GM12878 (cell line): Measurements from ENCODE around the gene COL27A1. TPM values are rescaled to one million over a fixed set of nuclear protein-coding genes. Genes with fewer than 3 reads are reported as not detected.

Experiments used
- ATAC-seq: fragments of 200-7000 bp; cut with Tn5 transposase; 3 replicates; pipeline ENCODE4 v1.9.1; 2020; ENCODE audit warnings: mild to moderate bottlenecking, moderate library complexity
- BruUV-seq: library from RNA; stranded (reverse); fragments of 400-500 nt; replicated peaks from 2 replicates; lab custom pipeline; 2021; lab: Mats Ljungman, UMichigan
- CTCF ChIA-PET: fragments of 300-600 bp; sonication (Branson Sonifier 250); formaldehyde crosslinking; extraction: SDS; loops from one replicate; lab custom pipeline; 2021; ENCODE audit warnings: inconsistent platforms; lab: Yijun Ruan, JAX
- POLR2A ChIA-PET: fragments of 350-600 bp; formaldehyde crosslinking; extraction: SDS; loops from one replicate; lab custom pipeline; 2021; ENCODE audit warnings: inconsistent platforms; lab: Charles Lee
- RAD21 ChIA-PET: fragments of 300-600 bp; sonication (Branson Sonifier 250); formaldehyde crosslinking; loops from one replicate; lab custom pipeline; 2023; ENCODE audit warnings: antibody characterized with exemption; ENCODE audit not compliant: unreplicated experiment; lab: Charles Lee
- SMC1A ChIA-PET: fragments of 300-600 bp; sonication (Branson Sonifier 250); formaldehyde crosslinking; loops from one replicate; lab custom pipeline; 2023; ENCODE audit not compliant: unreplicated experiment, uncharacterized antibody; lab: Charles Lee
- DNase-seq: peaks from one replicate; pipeline ENCODE4 v3.0.0-alpha.2; 2011; ENCODE audit warnings: low read depth, low spot score
- FAIRE-seq: peaks from 3 replicates; lab custom pipeline; 2011; peaks lifted over from hg19 to GRCh38; lab: Jason Lieb, UNC
- H2AFZ ChIP-seq: 2 replicates; pipeline ENCODE4 v1.6.0; 2011; ENCODE audit warnings: low read depth, low read length, control low read depth; ENCODE audit not compliant: control insufficient read depth
- H3K27ac ChIP-seq: 2 replicates; pipeline ENCODE4 v1.5.1; 2011; ENCODE audit warnings: control low read depth; ENCODE audit not compliant: control insufficient read depth, insufficient read depth
- H3K27me3 ChIP-seq, 2 experiments: replicated peaks in 1 of 2; 2 replicates each; pipeline versions ENCODE4 v1.6.0 to v1.6.1; 2011; ENCODE audit warnings: low read length in 1 of 2; ENCODE audit not compliant: control insufficient read depth in 2 of 2, insufficient read depth in 2 of 2
- H3K36me3 ChIP-seq, 2 experiments: 2 replicates each; pipeline ENCODE4 v1.5.1; 2011; ENCODE audit warnings: low read length in 1 of 2; ENCODE audit not compliant: control insufficient read depth in 2 of 2, insufficient read depth in 2 of 2
- H3K4me1 ChIP-seq: 2 replicates; pipeline ENCODE4 v1.6.1; 2011; ENCODE audit warnings: mild to moderate bottlenecking, low read length, moderate library complexity, mixed read lengths; ENCODE audit not compliant: control insufficient read depth, insufficient read depth
- H3K4me2 ChIP-seq: 2 replicates; pipeline ENCODE4 v1.6.0; 2011; ENCODE audit warnings: control low read depth; ENCODE audit not compliant: control insufficient read depth, insufficient read depth
- H3K4me3 ChIP-seq: fragments of 200-600 bp; sonication (generic); 2 replicates; pipeline ENCODE4 v1.5.1; 2016
- H3K79me2 ChIP-seq: 2 replicates; pipeline ENCODE4 v1.6.0; 2011; ENCODE audit warnings: low read length; ENCODE audit not compliant: control insufficient read depth, insufficient read depth
- H3K9ac ChIP-seq: 2 replicates; pipeline ENCODE4 v1.8.0; 2011; ENCODE audit warnings: low read length, control low read depth, mixed read lengths; ENCODE audit not compliant: control insufficient read depth, insufficient read depth
- H3K9me3 ChIP-seq: replicated peaks from 3 replicates; pipeline ENCODE4 v1.5.1; 2011; ENCODE audit warnings: mild to moderate bottlenecking, low read length; ENCODE audit not compliant: control insufficient read depth, insufficient read depth
- H4K20me1 ChIP-seq: 2 replicates; pipeline ENCODE4 v1.6.0; 2011; ENCODE audit not compliant: control insufficient read depth, insufficient read depth
- DPF2 ChIP-seq: fragments of 450-650 bp; IDR thresholded peaks from 2 replicates; pipeline ENCODE4 v1.6.1; 2017; ENCODE audit warnings: mild to moderate bottlenecking
- JUNB ChIP-seq: IDR thresholded peaks from 2 replicates; pipeline ENCODE4 v1.6.1; 2016; ENCODE audit warnings: antibody characterized with exemption, mild to moderate bottlenecking
- KLF5 ChIP-seq: fragments of 450-650 bp; IDR thresholded peaks from 2 replicates; pipeline ENCODE4 v1.6.1; 2014; ENCODE audit warnings: mild to moderate bottlenecking; ENCODE audit not compliant: partially characterized antibody
- MEF2B ChIP-seq: fragments of 450-650 bp; IDR thresholded peaks from 2 replicates; pipeline ENCODE4 v1.6.1; 2018; ENCODE audit warnings: mild to moderate bottlenecking, moderate library complexity; ENCODE audit not compliant: partially characterized antibody, poor library complexity, severe bottlenecking
- RAD21 ChIP-seq: IDR thresholded peaks from 2 replicates; pipeline ENCODE4 v1.6.1; 2011; ENCODE audit warnings: mild to moderate bottlenecking, low read depth, low read length, moderate library complexity; ENCODE audit not compliant: insufficient read depth
- RBBP5 ChIP-seq: fragments of 200-600 bp; sonication (generic); conservative IDR thresholded peaks from 2 replicates; pipeline ENCODE4 v1.6.1; 2016
- REST ChIP-seq: IDR thresholded peaks from 2 replicates; pipeline ENCODE4 v1.6.1; 2012; ENCODE audit warnings: mild to moderate bottlenecking, low read depth, low read length
- SMAD1 ChIP-seq: fragments of 450-650 bp; IDR thresholded peaks from 2 replicates; pipeline ENCODE4 v1.6.1; 2018; ENCODE audit warnings: mild to moderate bottlenecking, low read depth; ENCODE audit not compliant: partially characterized antibody
- SMAD5 ChIP-seq: IDR thresholded peaks from 2 replicates; pipeline ENCODE4 v1.6.1; 2016; ENCODE audit warnings: antibody characterized with exemption, low read depth
- SPI1 ChIP-seq: IDR thresholded peaks from 2 replicates; pipeline ENCODE4 v1.6.1; 2011; ENCODE audit warnings: low read depth, mild to moderate bottlenecking, low read length, moderate library complexity, borderline replicate concordance; ENCODE audit not compliant: insufficient read depth
- TARDBP ChIP-seq: IDR thresholded peaks from 2 replicates; pipeline ENCODE4 v1.6.1; 2016; ENCODE audit warnings: borderline replicate concordance
- TBL1XR1 ChIP-seq: IDR thresholded peaks from 2 replicates; pipeline ENCODE4 v1.6.1; 2012; ENCODE audit warnings: low read depth, low read length, improper control_type of control experiment
- WGBS: methylation state at CpG from one replicate; pipeline ENCODE4 v1.1.6; 2016; ENCODE audit warnings: low lambda C conversion rate; ENCODE audit not compliant: insufficient replicate concordance, insufficient coverage; ENCODE audit errors: missing lambda C conversion rate; 5-methylcytosine and 5-hydroxymethylcytosine counted together
- in situ Hi-C: fragments of 300-500 bp; cut with MboI; formaldehyde crosslinking; loops from 9 replicates; pipeline ENCODE4 v1.14.3; 2018; ENCODE audit warnings: mixed read lengths
- intact Hi-C: fragments of 100-400 bp; cut with micrococcal nuclease; formaldehyde crosslinking; loops from one replicate; pipeline ENCODE4 v1.14.2; 2022; ENCODE audit not compliant: unreplicated experiment
- polyA plus RNA-seq, 11 experiments: library from polyadenylated mRNA; depleted of rRNA in 4 of 11; unstranded in 6 of 11; stranded (reverse) in 5 of 11; fragments of >200 nt; fragmentation: Nextera tagmentation in 4 of 11; fragmentation: Illumina TruSeq in 1 of 11; extraction: Ambion mirVana in 4 of 11; extraction: Trizol in 1 of 11; gene quantifications; 1 replicate in 1 of 11; 2 replicates in 10 of 11; pipeline versions ENCODE4 v1.2.1 to v1.2.3, GENCODE V29; 2011 to 2016; ENCODE audit warnings: inconsistent platforms in 2 of 11, missing spikeins in 2 of 11, low read depth in 1 of 11
- total RNA-seq, 4 experiments: library from RNA; depleted of rRNA in 3 of 4; stranded (reverse); fragments of >200 nt in 3 of 4; fragmentation: Illumina TruSeq in 1 of 4; extraction: Trizol in 1 of 4; gene quantifications; 2 replicates each; pipeline versions ENCODE4 v1.2.1 to v1.2.3, GENCODE V29; 2013 to 2021
- TF ChIP-seq, protein P1 (sequence below): fragments of 450-650 bp; formaldehyde crosslinking; IDR thresholded peaks from 2 replicates; pipeline ENCODE4 v1.4.0; 2022; ENCODE audit warnings: mild to moderate bottlenecking, moderate library complexity
- TF ChIP-seq, protein P2 (sequence below): fragments of 450-650 bp; formaldehyde crosslinking; IDR thresholded peaks from 2 replicates; pipeline ENCODE4 v1.5.0; 2022; ENCODE audit warnings: mild to moderate bottlenecking, missing genetic modification characterization

Gene COL27A1
- total and polyA plus RNA-seq, 10 of the 15 experiments (the other 5 are each of a cell fraction or from before 2014, with no cell fraction given), result 0.10 TPM; not detected in 9

GRCh38 chr9:114256827-114257328 is 101.5 kb downstream of the COL27A1 start (continued):
- no peak for TF ChIP-seq RAD21
- no peak for TF ChIP-seq KLF5

DNA sequence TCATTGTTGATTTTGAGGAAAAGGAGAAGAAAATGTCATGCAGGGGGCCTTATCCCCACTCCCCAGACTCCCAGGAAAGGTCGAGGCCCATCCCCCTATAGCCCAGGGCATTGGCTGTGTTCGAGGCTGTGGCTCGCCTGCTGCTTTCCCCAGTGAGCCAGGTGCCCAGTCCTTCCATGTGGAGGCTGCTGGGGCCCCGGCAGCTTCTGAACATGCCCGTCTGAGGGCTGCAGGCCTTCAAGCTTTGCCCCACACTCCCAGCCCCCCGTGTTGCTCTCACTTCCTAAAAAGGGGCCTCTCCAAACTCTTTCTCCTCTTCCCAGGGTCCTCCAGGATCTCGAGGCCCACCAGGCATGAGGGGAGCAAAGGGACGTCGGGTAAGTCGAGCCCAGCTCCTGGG is 102.9 kb downstream of the COL27A1 start:
- no peak overlapping the region for H3K4me3 ChIP-seq
- no peaks in the 10 kb centered on the region for H3K36me3 ChIP-seq
- ChIA-PET SMC1A (no interaction called here), POLR2A (no interaction called here), CTCF (no interaction called here), RAD21 (no interaction called here)
- H3K4me2 ChIP-seq, result no peak overlapping the region
- no peak for ATAC-seq
- DNase-seq, result no peak
- in situ Hi-C loops (no loop called here), intact Hi-C loops (no loop called here)
- no TSS peak for BruUV-seq
- no peaks in the 10 kb centered on the region for H3K79me2 ChIP-seq
- FAIRE-seq, result no peak
- no peaks in the 10 kb centered on the region for H3K4me1 ChIP-seq
- H3K27me3 ChIP-seq, result no peaks in the 10 kb centered on the region; a peak in 1 of 4 replicates
- under 1% methylated on average over 10 of the region's 10 CpGs for WGBS
- H3K27ac ChIP-seq, result no peak overlapping the region
- H4K20me1 ChIP-seq, result no peaks in the 10 kb centered on the region
- no peak overlapping the region for H2AFZ ChIP-seq
- H3K9me3 ChIP-seq, result no peaks in the 10 kb centered on the region
- H3K9ac ChIP-seq, result no peak overlapping the region
- TF ChIP-seq SMAD5 (no peak), DPF2 (no peak), MEF2B (no peak), TARDBP (no peak), RBBP5 (no peak), REST (no peak), TBL1XR1 (no peak), SMAD1 (no peak), JUNB (no peak), SPI1 (no peak)
- TF ChIP-seq, protein P1, sequence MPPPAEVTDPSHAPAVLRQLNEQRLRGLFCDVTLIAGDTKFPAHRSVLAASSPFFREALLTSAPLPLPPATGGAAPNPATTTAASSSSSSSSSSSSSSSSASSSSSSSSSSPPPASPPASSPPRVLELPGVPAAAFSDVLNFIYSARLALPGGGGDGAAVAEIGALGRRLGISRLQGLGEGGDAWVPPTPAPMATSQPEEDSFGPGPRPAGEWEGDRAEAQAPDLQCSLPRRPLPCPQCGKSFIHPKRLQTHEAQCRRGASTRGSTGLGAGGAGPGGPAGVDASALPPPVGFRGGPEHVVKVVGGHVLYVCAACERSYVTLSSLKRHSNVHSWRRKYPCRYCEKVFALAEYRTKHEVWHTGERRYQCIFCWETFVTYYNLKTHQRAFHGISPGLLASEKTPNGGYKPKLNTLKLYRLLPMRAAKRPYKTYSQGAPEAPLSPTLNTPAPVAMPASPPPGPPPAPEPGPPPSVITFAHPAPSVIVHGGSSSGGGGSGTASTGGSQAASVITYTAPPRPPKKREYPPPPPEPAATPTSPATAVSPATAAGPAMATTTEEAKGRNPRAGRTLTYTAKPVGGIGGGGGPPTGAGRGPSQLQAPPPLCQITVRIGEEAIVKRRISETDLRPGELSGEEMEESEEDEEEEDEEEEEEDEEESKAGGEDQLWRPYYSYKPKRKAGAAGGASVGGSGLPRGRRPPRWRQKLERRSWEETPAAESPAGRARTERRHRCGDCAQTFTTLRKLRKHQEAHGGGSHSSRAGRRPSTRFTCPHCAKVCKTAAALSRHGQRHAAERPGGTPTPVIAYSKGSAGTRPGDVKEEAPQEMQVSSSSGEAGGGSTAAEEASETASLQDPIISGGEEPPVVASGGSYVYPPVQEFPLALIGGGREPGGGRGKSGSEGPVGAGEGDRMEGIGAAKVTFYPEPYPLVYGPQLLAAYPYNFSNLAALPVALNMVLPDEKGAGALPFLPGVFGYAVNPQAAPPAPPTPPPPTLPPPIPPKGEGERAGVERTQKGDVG (CRISPR knock-in tag), result no peak
- TF ChIP-seq, protein P2, sequence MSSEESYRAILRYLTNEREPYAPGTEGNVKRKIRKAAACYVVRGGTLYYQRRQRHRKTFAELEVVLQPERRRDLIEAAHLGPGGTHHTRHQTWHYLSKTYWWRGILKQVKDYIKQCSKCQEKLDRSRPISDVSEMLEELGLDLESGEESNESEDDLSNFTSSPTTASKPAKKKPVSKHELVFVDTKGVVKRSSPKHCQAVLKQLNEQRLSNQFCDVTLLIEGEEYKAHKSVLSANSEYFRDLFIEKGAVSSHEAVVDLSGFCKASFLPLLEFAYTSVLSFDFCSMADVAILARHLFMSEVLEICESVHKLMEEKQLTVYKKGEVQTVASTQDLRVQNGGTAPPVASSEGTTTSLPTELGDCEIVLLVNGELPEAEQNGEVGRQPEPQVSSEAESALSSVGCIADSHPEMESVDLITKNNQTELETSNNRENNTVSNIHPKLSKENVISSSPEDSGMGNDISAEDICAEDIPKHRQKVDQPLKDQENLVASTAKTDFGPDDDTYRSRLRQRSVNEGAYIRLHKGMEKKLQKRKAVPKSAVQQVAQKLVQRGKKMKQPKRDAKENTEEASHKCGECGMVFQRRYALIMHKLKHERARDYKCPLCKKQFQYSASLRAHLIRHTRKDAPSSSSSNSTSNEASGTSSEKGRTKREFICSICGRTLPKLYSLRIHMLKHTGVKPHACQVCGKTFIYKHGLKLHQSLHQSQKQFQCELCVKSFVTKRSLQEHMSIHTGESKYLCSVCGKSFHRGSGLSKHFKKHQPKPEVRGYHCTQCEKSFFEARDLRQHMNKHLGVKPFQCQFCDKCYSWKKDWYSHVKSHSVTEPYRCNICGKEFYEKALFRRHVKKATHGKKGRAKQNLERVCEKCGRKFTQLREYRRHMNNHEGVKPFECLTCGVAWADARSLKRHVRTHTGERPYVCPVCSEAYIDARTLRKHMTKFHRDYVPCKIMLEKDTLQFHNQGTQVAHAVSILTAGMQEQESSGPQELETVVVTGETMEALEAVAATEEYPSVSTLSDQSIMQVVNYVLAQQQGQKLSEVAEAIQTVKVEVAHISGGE (CRISPR knock-in tag), result no peak
